ENCODE measurements around the gene TBC1D14.

GRCh38 chr4:7040765-7041164 lies 131.1 kb downstream of the TBC1D14 start:
- TF ChIP-seq, protein P1, sequence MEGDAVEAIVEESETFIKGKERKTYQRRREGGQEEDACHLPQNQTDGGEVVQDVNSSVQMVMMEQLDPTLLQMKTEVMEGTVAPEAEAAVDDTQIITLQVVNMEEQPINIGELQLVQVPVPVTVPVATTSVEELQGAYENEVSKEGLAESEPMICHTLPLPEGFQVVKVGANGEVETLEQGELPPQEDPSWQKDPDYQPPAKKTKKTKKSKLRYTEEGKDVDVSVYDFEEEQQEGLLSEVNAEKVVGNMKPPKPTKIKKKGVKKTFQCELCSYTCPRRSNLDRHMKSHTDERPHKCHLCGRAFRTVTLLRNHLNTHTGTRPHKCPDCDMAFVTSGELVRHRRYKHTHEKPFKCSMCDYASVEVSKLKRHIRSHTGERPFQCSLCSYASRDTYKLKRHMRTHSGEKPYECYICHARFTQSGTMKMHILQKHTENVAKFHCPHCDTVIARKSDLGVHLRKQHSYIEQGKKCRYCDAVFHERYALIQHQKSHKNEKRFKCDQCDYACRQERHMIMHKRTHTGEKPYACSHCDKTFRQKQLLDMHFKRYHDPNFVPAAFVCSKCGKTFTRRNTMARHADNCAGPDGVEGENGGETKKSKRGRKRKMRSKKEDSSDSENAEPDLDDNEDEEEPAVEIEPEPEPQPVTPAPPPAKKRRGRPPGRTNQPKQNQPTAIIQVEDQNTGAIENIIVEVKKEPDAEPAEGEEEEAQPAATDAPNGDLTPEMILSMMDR (IDR thresholded peaks at IDR 0.05), result no peak
- no peak for TF ChIP-seq POLR2A (IDR thresholded peaks at IDR 0.05)

All from right lobe of liver (tissue), 4 donors.